ENCODE measurements around the gene RPL3.

The RPL3 gene

DNA sequence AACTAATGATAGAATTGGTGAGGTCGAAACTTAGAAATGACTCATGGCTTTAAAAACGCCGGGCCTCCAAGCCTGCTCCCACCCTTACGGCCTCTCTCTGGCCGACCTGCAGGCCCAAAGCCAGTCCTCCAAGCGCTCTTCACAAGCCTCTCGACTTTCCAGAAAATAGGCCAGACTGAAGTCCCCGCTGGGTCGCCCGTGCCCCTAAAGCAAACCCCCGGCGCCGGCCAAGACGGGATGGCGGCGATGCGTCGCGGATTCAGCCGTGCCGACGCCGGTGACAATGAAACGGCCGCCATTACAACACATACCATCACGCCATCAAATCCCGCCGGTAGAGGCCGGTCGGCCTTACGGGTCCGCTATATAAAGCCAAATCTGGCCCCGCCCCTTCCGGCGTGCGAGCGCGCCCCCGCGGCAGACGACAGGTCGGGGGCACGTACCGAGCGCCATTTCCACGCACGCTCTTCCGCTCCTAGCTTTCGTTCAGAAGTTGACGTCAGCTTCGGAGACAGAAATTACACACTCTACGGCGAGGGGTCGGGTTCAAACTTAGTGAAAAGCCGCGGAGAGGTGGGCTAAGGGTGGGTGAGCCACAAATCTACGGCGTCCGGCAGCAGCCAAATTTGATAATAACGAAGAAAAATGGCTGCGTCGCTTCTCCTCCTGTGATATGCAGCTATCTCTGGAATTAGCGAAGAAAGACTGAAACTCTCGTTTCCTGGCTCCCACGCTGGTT, at the start of gene RPL3:
TSS of gene RPL3 (minus strand) at position 340 of the 739 bp plus-strand sequence. CDS start at position 314, 26 bp downstream.
- TF ChIP-seq MYC (IDR thresholded peaks at IDR 0.05; ENCODE audit: low read depth, low read length) = peak; percentile 85
- TF ChIP-seq CTCF (IDR thresholded peaks at IDR 0.05; ENCODE audit: low read depth, low read length) = no peak
- TF ChIP-seq POLR2A (IDR thresholded peaks at IDR 0.05; ENCODE audit: extremely low read depth, insufficient read length) = peak; percentile 97
- TF ChIP-seq, protein P1, sequence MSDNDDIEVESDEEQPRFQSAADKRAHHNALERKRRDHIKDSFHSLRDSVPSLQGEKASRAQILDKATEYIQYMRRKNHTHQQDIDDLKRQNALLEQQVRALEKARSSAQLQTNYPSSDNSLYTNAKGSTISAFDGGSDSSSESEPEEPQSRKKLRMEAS (IDR thresholded peaks at IDR 0.05; ENCODE audit: low read depth, low read length) = peak; percentile 72; the same call in 1 of the 2 replicates
- H3K4me3 ChIP-seq (ENCODE audit: low read depth, low read length) = peak within 1 kb of the TSS; percentile 100
- peak; percentile 99 for DNase-seq (ENCODE audit: low read depth)

- H3K4me3 ChIP-seq (ENCODE audit: low read depth, low read length) = no peak overlapping the region
- TF ChIP-seq, protein P1 (IDR thresholded peaks at IDR 0.05; ENCODE audit: low read depth, low read length) = no peak
- TF ChIP-seq POLR2A (IDR thresholded peaks at IDR 0.05; ENCODE audit: extremely low read depth, insufficient read length) = no peak
- TF ChIP-seq MYC (IDR thresholded peaks at IDR 0.05; ENCODE audit: low read depth, low read length) = no peak
- TF ChIP-seq CTCF (IDR thresholded peaks at IDR 0.05; ENCODE audit: low read depth, low read length) = no peak
- DNase-seq (ENCODE audit: low read depth) = no peak
Observed at GRCh38 chr22:39369186-39369585, 49.8 kb upstream of the RPL3 start.

GRCh38 chr22:39368461-39368911, 49.1 kb upstream of the RPL3 start:
- no peak overlapping the region for H3K4me3 ChIP-seq (ENCODE audit: low read depth, low read length)
- peak; percentile 83 for DNase-seq (ENCODE audit: low read depth)
- TF ChIP-seq MYC (IDR thresholded peaks at IDR 0.05; ENCODE audit: low read depth, low read length) = no peak
- TF ChIP-seq, protein P1 (IDR thresholded peaks at IDR 0.05; ENCODE audit: low read depth, low read length) = no peak
- TF ChIP-seq POLR2A (IDR thresholded peaks at IDR 0.05; ENCODE audit: extremely low read depth, insufficient read length) = no peak
- no peak for TF ChIP-seq CTCF (IDR thresholded peaks at IDR 0.05; ENCODE audit: low read depth, low read length)

- no peak for TF ChIP-seq MYC (IDR thresholded peaks at IDR 0.05; ENCODE audit: low read depth, low read length)
- TF ChIP-seq POLR2A (IDR thresholded peaks at IDR 0.05; ENCODE audit: extremely low read depth, insufficient read length) = no peak
- TF ChIP-seq, protein P1 (IDR thresholded peaks at IDR 0.05; ENCODE audit: low read depth, low read length) = no peak
- no peak for TF ChIP-seq CTCF (IDR thresholded peaks at IDR 0.05; ENCODE audit: low read depth, low read length)
- peak; percentile 51 for DNase-seq (ENCODE audit: low read depth)
- no peak overlapping the region for H3K4me3 ChIP-seq (ENCODE audit: low read depth, low read length)
Observed at GRCh38 chr22:39367035-39367434, 47.6 kb upstream of the RPL3 start.

GRCh38 chr22:39365492-39365780, 46.0 kb upstream of the RPL3 start:
- no peak for DNase-seq (ENCODE audit: low read depth)
- TF ChIP-seq POLR2A (IDR thresholded peaks at IDR 0.05; ENCODE audit: extremely low read depth, insufficient read length) = no peak
- no peak for TF ChIP-seq MYC (IDR thresholded peaks at IDR 0.05; ENCODE audit: low read depth, low read length)
- TF ChIP-seq, protein P1 (IDR thresholded peaks at IDR 0.05; ENCODE audit: low read depth, low read length) = no peak
- TF ChIP-seq CTCF (IDR thresholded peaks at IDR 0.05; ENCODE audit: low read depth, low read length) = no peak
- no peak overlapping the region for H3K4me3 ChIP-seq (ENCODE audit: low read depth, low read length)
